BJ (cell line): ENCODE results near the gene TNFRSF21. TPM values are rescaled to one million over a fixed set of nuclear protein-coding genes. Genes with fewer than 3 reads are reported as not detected.

ENCODE experiments used
- CTCF ChIA-PET: fragments of 350-600 bp; formaldehyde crosslinking; extraction: SDS; loops from one replicate; lab custom pipeline; 2021; ENCODE audit warnings: antibody characterized with exemption, inconsistent platforms; lab: Yijun Ruan, JAX
- POLR2A ChIA-PET: fragments of 300-600 bp; sonication (Branson Sonifier 250); formaldehyde crosslinking; extraction: SDS; loops from one replicate; lab custom pipeline; 2021; ENCODE audit warnings: antibody characterized with exemption; lab: Charles Lee
- DNase-seq: peaks from one replicate; pipeline ENCODE4 v3.0.0-alpha.2; 2011; ENCODE audit warnings: low read depth
- H3K27me3 ChIP-seq: 2 replicates; pipeline ENCODE4 v1.6.0; 2011; ENCODE audit warnings: low read length; ENCODE audit not compliant: control insufficient read depth, insufficient read depth
- H3K36me3 ChIP-seq: 2 replicates; pipeline ENCODE4 v1.5.1; 2011; ENCODE audit warnings: low read length; ENCODE audit not compliant: control insufficient read depth, insufficient read depth
- H3K4me3 ChIP-seq: 2 replicates; pipeline ENCODE4 v1.5.1; 2011; ENCODE audit warnings: low read depth, mild to moderate bottlenecking, control low read depth, low read length
- polyA plus RNA-seq: library from polyadenylated mRNA; depleted of rRNA; stranded (reverse); fragments of >200 nt; gene quantifications from 2 replicates; pipeline ENCODE4 v1.2.3, GENCODE V29; 2011
- TF ChIP-seq, protein P1 (sequence below): IDR thresholded peaks from 2 replicates; pipeline ENCODE4 v1.5.1; 2011; ENCODE audit warnings: low read depth, mild to moderate bottlenecking, control low read depth, inconsistent platforms, low read length, moderate library complexity; ENCODE audit not compliant: insufficient read depth

Gene TNFRSF21
- polyA plus RNA-seq, 1 experiment = 3.6 TPM

DNA sequence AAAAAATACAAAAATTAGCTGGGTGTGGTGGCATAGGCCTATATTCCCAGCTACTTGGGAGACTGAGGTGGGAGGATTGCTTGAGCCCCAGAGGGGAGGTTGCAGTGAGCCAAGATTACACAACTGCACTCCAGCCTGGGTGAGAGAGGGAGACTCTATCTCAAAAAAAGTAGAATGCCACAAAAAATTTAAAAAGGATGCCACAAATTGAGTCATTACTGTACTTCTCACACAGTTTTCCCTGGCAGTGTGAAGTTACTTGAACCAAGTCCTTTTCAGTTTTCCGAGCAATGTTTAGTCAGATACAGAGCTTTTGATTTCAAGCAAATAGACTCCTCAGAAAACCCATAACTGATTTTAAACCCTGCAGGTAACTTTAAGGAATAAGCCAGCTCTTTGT is 53.3 kb downstream of the TNFRSF21 start:
- DNase-seq = no peak
- no peak overlapping the region for H3K4me3 ChIP-seq
- no peaks in the 10 kb centered on the region for H3K27me3 ChIP-seq
- TF ChIP-seq, protein P1, sequence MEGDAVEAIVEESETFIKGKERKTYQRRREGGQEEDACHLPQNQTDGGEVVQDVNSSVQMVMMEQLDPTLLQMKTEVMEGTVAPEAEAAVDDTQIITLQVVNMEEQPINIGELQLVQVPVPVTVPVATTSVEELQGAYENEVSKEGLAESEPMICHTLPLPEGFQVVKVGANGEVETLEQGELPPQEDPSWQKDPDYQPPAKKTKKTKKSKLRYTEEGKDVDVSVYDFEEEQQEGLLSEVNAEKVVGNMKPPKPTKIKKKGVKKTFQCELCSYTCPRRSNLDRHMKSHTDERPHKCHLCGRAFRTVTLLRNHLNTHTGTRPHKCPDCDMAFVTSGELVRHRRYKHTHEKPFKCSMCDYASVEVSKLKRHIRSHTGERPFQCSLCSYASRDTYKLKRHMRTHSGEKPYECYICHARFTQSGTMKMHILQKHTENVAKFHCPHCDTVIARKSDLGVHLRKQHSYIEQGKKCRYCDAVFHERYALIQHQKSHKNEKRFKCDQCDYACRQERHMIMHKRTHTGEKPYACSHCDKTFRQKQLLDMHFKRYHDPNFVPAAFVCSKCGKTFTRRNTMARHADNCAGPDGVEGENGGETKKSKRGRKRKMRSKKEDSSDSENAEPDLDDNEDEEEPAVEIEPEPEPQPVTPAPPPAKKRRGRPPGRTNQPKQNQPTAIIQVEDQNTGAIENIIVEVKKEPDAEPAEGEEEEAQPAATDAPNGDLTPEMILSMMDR = no peak
- CTCF ChIA-PET = interaction anchor here (1.0 to 1.1 kb wide), 2 partner anchors 10 to 45 kb away, joined by 3 read pairs; no protein-coding TSS in a partner anchor
- H3K36me3 ChIP-seq = no peaks in the 10 kb centered on the region
- POLR2A ChIA-PET = no interaction called here

DNA sequence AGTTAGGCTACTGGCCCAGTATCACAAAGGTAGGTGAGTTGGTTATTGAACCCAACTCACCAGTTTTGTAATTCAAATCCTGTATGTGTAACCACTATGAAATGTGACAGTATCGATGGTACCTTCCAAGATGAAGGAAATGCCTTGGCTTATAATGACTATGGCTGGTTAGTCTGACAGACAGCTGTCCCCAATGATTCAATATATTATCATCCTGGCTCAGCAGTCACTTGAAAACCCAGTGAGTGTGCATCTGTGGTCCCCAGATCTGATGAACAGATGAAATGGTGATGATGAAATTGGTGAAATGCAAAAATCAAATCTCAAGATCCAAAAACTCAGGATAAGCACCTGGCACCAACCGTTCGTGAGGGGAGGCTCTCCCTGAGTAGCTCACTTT is 54.8 kb downstream of the TNFRSF21 start:
- no peaks in the 10 kb centered on the region for H3K27me3 ChIP-seq
- no peak for DNase-seq
- POLR2A ChIA-PET = no interaction called here
- H3K4me3 ChIP-seq = no peak overlapping the region
- no peaks in the 10 kb centered on the region for H3K36me3 ChIP-seq
- TF ChIP-seq, protein P1 = no peak
- CTCF ChIA-PET = interaction anchor here (0.7 kb wide), 1 partner anchor 47 kb away, joined by 3 read pairs; no protein-coding TSS in a partner anchor

DNA sequence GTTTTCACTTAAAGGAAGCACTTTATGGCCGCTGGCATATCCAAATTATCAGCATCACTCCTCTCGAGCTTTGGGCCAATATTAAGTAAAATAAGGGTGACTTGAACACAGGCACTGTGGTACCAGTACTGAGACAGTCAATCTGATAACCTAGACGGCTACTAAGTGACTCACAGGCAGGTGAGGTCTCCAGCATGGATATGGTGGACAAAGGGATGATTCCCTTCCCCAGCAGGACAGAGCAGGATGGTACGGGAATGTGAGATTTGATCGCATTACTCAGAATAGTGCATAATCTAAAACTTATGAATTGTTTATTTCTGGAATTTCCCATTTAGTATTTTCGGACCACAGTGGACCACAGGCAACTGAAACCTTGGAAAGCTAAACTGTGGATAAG is 55.7 kb downstream of the TNFRSF21 start:
- Histone ChIP-seq H3K36me3 (no peaks in the 10 kb centered on the region), H3K27me3 (no peaks in the 10 kb centered on the region), H3K4me3 (no peak overlapping the region)
- ChIA-PET POLR2A (no interaction called here), CTCF (no interaction called here)
- DNase-seq = no peak
- TF ChIP-seq, protein P1 = no peak

DNA sequence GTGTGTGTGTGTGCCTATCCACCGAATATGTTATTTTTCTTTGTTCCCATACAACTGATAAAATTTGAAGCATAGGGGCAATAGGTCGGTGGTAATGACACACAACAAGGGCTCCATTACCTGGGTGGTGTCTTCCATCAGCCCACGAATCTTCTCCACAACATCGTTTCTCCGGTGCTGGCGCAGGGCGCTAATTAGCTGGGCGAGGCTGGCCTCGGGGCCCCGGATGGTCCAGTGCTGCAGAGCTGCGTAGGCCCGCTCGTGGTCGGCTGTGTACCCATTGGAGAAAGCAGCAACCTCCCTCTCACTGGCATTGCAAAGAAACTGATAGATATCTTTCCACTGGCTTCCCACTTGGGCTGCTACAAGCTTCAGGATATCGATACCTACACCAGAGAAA is 56.6 kb downstream of the TNFRSF21 start:
- no peak for DNase-seq
- H3K27me3 ChIP-seq = no peaks in the 10 kb centered on the region
- H3K4me3 ChIP-seq = no peak overlapping the region
- no peaks in the 10 kb centered on the region for H3K36me3 ChIP-seq
- ChIA-PET CTCF (interaction anchor here (1.1 kb wide), 1 partner anchor 137 kb away, joined by 3 read pairs; no protein-coding TSS in a partner anchor), POLR2A (no interaction called here)
- TF ChIP-seq, protein P1 = no peak

DNA sequence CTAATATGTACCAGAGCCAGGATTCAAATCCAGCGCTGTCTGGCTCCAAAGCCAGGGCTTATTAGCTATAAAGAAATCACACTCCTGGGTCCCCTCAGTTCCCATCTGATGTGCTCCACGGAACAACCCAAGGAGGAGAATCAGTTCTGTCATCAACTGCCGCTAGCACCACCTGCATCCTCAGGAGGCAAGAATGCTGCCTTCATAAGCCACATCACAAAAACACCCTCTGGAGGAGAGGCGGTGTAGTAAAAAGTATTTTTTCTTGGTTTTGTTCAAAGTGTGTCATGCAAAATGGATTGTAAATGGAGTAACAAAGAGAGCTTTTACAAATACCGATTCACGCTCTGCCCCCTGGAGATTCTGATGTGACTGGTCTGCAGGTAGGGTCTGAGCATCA is 57.1 kb downstream of the TNFRSF21 start:
- POLR2A ChIA-PET = no interaction called here
- TF ChIP-seq, protein P1 = no peak
- Histone ChIP-seq H3K4me3 (no peak overlapping the region), H3K36me3 (no peaks in the 10 kb centered on the region), H3K27me3 (no peaks in the 10 kb centered on the region)
- no peak for DNase-seq
- CTCF ChIA-PET = interaction anchor here (0.6 to 1.1 kb wide), 3 partner anchors 30 to 145 kb away, joined by 3 read pairs; no protein-coding TSS in a partner anchor
